Fibroblast of lung (primary cell): ENCODE results near the gene DPM2. TPM values are rescaled to one million over a fixed set of nuclear protein-coding genes. Genes with fewer than 3 reads are reported as not detected.

ENCODE experiments used
- DNase-seq, 2 donors: peaks; one replicate each; pipeline versions ENCODE4 v3.0.0 to v3.0.0-alpha.2; 2010; ENCODE audit warnings: low read depth in 2 of 2
- H2AFZ ChIP-seq: 2 replicates; pipeline ENCODE4 v1.5.1; 2012; ENCODE audit warnings: low read length, control low read depth, inconsistent platforms
- H3K27ac ChIP-seq: 2 replicates; pipeline ENCODE4 v1.5.1; 2011; ENCODE audit warnings: low read length, control low read depth; ENCODE audit not compliant: insufficient read depth
- H3K27me3 ChIP-seq: 2 replicates; pipeline ENCODE4 v1.5.1; 2011; ENCODE audit warnings: mild to moderate bottlenecking, low read length; ENCODE audit not compliant: control insufficient read depth, insufficient read depth
- H3K36me3 ChIP-seq: 2 replicates; pipeline ENCODE4 v1.5.1; 2011; ENCODE audit warnings: low read length; ENCODE audit not compliant: control insufficient read depth, insufficient read depth
- H3K4me1 ChIP-seq: 2 replicates; pipeline ENCODE4 v1.5.1; 2011; ENCODE audit warnings: low read length; ENCODE audit not compliant: control insufficient read depth, insufficient read depth; ENCODE audit errors: extremely low read depth
- H3K4me2 ChIP-seq: 2 replicates; pipeline ENCODE4 v1.5.1; 2011; ENCODE audit warnings: low read length, control low read depth; ENCODE audit not compliant: insufficient read depth; ENCODE audit errors: extremely low read depth
- H3K4me3 ChIP-seq, 4 experiments: fragments of 200-600 bp in 1 of 4; sonication (generic) in 1 of 4; replicated peaks in 1 of 4; 2 replicates each; pipeline ENCODE4 v1.5.1; 2011 to 2016; ENCODE audit warnings: low read length in 4 of 4, low read depth in 3 of 4, mild to moderate bottlenecking in 3 of 4, control low read depth in 2 of 4, inconsistent platforms in 1 of 4, mixed read lengths in 1 of 4; ENCODE audit not compliant: insufficient read depth in 1 of 4; ENCODE audit errors: control extremely low read depth in 1 of 4
- H3K79me2 ChIP-seq: 2 replicates; pipeline ENCODE4 v1.5.1; 2012; ENCODE audit warnings: mild to moderate bottlenecking, low read length, inconsistent platforms; ENCODE audit not compliant: control insufficient read depth, insufficient read depth
- H3K9ac ChIP-seq: 2 replicates; pipeline ENCODE4 v1.5.1; 2011; ENCODE audit warnings: mild to moderate bottlenecking, low read length, control low read depth; ENCODE audit not compliant: insufficient read depth
- H3K9me3 ChIP-seq: 2 replicates; pipeline ENCODE4 v1.5.1; 2012; ENCODE audit warnings: low read depth, low read length; ENCODE audit not compliant: control insufficient read depth, insufficient read depth
- H4K20me1 ChIP-seq: 2 replicates; pipeline ENCODE4 v1.5.1; 2011; ENCODE audit warnings: low read length; ENCODE audit not compliant: control insufficient read depth, insufficient read depth; ENCODE audit errors: extremely low read depth
- CTCF ChIP-seq, 2 donors: IDR thresholded peaks in 1 of 2; conservative IDR thresholded peaks in 1 of 2; 1 replicate in 1 of 2; 2 replicates in 1 of 2; pipeline ENCODE4 v1.5.1; 2011 to 2012; ENCODE audit warnings: low read length in 2 of 2, control low read depth in 1 of 2, inconsistent platforms in 1 of 2, low read depth in 1 of 2, mild to moderate bottlenecking in 1 of 2
- EZH2 ChIP-seq: IDR thresholded peaks from 2 replicates; pipeline ENCODE4 v1.5.1; 2012; ENCODE audit warnings: low read length, control low read depth, mild to moderate bottlenecking; ENCODE audit errors: missing control alignments
- polyA plus RNA-seq, 2 donors: library from polyadenylated mRNA; depleted of rRNA in 1 of 2; stranded (reverse) in 1 of 2; unstranded in 1 of 2; fragments of >200 nt; gene quantifications; 2 replicates each; pipeline ENCODE4 v1.2.1, GENCODE V29; 2011 to 2012; ENCODE audit warnings: missing spikeins in 1 of 2
- total RNA-seq: library from RNA; depleted of rRNA; stranded (reverse); fragments of >200 nt; gene quantifications from 2 replicates; pipeline ENCODE4 v1.2.1, GENCODE V29; 2014

DPM2 gene
- total and polyA plus RNA-seq, 2 donors (not counting 1 experiment from before 2014, with no cell fraction given) = 11.7 to 24.1 TPM

GRCh38 chr9:127923046-127923445, 14.6 kb downstream of the DPM2 start:
- no peaks in the 10 kb centered on the region for H3K36me3 ChIP-seq
- no peaks in the 10 kb centered on the region for H3K79me2 ChIP-seq
- TF ChIP-seq CTCF (conservative IDR thresholded peaks at IDR 0.05 in 1 of 2, IDR thresholded peaks at IDR 0.05 in 1 of 2; ENCODE audit: low read depth in 1 of 2, low read length in 2 of 2) (no peak), EZH2 (no peak)
- no peak overlapping the region for H2AFZ ChIP-seq
- no peaks in the 10 kb centered on the region for H3K27me3 ChIP-seq
- H3K4me3 ChIP-seq = no peak overlapping the region
- H3K9me3 ChIP-seq = no peaks in the 10 kb centered on the region
- H3K4me1 ChIP-seq = peaks cover 32% of the 10 kb centered on the region
- no peaks in the 10 kb centered on the region for H4K20me1 ChIP-seq
- no peak for DNase-seq
- H3K9ac ChIP-seq = no peak overlapping the region
- H3K27ac ChIP-seq = peak overlapping the region; percentile 85
- H3K4me2 ChIP-seq = no peak overlapping the region

DNA sequence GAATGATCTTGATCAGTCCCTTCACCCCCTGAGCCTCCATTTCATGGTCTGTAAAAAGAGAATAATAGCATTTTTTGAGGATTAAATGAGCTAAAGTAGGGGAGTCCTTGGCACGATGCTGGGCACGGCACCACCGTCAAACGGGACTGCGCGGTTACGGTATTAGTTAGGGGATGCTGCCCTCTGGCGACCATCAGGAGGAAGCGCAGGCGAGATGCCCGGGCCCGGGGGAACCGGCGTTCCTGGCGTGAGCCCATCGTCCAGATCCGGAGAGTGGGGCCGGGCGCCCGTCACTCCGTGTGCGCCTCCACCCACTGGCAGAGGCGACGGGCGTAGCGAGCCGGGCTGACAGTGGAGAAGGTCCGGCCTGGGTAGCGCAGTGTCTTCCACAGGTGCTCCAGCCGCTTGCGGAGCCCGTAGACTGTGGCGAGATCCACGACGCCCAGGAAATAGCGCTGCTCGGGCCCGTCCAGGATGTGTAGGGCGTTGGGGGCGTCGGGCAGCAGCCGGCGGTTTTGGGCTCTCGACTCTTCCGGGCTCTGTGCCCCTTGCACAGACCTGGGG, 16.0 kb downstream of the DPM2 start:
- Histone ChIP-seq H3K4me1 (peaks cover 35% of the 10 kb centered on the region), H3K4me3 (peak overlapping the region in 2 of 4 experiments; percentile 17 to 38), H3K9ac (peak overlapping the region; percentile 32), H2AFZ (no peak overlapping the region), H3K27ac (no peak overlapping the region), H3K4me2 (peak overlapping the region; percentile 92), H4K20me1 (no peaks in the 10 kb centered on the region), H3K36me3 (no peaks in the 10 kb centered on the region), H3K79me2 (no peaks in the 10 kb centered on the region), H3K27me3 (no peaks in the 10 kb centered on the region), H3K9me3 (no peaks in the 10 kb centered on the region)
- peak in 1 of 2 donors; percentile 55 for DNase-seq
- TF ChIP-seq CTCF (conservative IDR thresholded peaks at IDR 0.05 in 1 of 2, IDR thresholded peaks at IDR 0.05 in 1 of 2; ENCODE audit: low read depth in 1 of 2, low read length in 2 of 2) (peak; percentile 64 to 79), EZH2 (no peak)

GRCh38 chr9:127920794-127921193, 16.9 kb downstream of the DPM2 start:
- H3K9ac ChIP-seq = no peak overlapping the region
- no peak for DNase-seq
- TF ChIP-seq CTCF (conservative IDR thresholded peaks at IDR 0.05 in 1 of 2, IDR thresholded peaks at IDR 0.05 in 1 of 2; ENCODE audit: low read depth in 1 of 2, low read length in 2 of 2) (no peak), EZH2 (no peak)
- H3K27ac ChIP-seq = no peak overlapping the region
- no peak overlapping the region for H3K4me3 ChIP-seq
- peaks cover 37% of the 10 kb centered on the region for H3K4me1 ChIP-seq
- H2AFZ ChIP-seq = no peak overlapping the region
- H3K4me2 ChIP-seq = no peak overlapping the region
- no peaks in the 10 kb centered on the region for H3K27me3 ChIP-seq
- H4K20me1 ChIP-seq = no peaks in the 10 kb centered on the region
- peaks cover 5% of the 10 kb centered on the region for H3K79me2 ChIP-seq
- H3K9me3 ChIP-seq = no peaks in the 10 kb centered on the region
- H3K36me3 ChIP-seq = no peaks in the 10 kb centered on the region
